Esophagus squamous epithelium (tissue), 4 donors: ENCODE results near the gene TRIM24.

Experiments
- CTCF ChIP-seq, 6 experiments: fragments of 450-650 bp in 4 of 6; fragments of 200-600 bp in 2 of 6; sonication (generic) in 2 of 6; IDR thresholded peaks; one replicate each; pipeline ENCODE4 v1.5.1; 2016 to 2019; ENCODE audit warnings: antibody characterized with exemption in 6 of 6, mild to moderate bottlenecking in 4 of 6, moderate library complexity in 4 of 6
- POLR2A ChIP-seq, 4 donors: fragments of 450-650 bp; IDR thresholded peaks; one replicate each; pipeline ENCODE4 v1.6.1; 2017; ENCODE audit warnings: antibody characterized with exemption in 4 of 4, mild to moderate bottlenecking in 4 of 4, moderate library complexity in 3 of 4

GRCh38 chr7:138515001-138515528 lies 55.0 kb downstream of the TRIM24 start:
- TF ChIP-seq CTCF (IDR thresholded peaks at IDR 0.05) = no peak
- TF ChIP-seq POLR2A (IDR thresholded peaks at IDR 0.05) = no peak
